H9 (cell line): ENCODE data around the gene DUSP21. TPM values are rescaled to one million over a fixed set of nuclear protein-coding genes. Genes with fewer than 3 reads are reported as not detected.

ENCODE experiments used
- DNase-seq: peaks from one replicate; pipeline ENCODE4 v3.0.0-alpha.2; 2017
- H2AFZ ChIP-seq: one replicate; pipeline ENCODE4 v1.6.1; 2013; ENCODE audit warnings: mild to moderate bottlenecking, low read length, control low read depth, moderate library complexity
- H2AK5ac ChIP-seq: 2 replicates; pipeline ENCODE4 v1.6.1; 2013; ENCODE audit warnings: low read length, control low read depth, mixed read lengths; ENCODE audit not compliant: insufficient read length
- H2BK120ac ChIP-seq: one replicate; pipeline ENCODE4 v1.6.1; 2013; ENCODE audit warnings: low read depth, mild to moderate bottlenecking, low read length, control low read depth, inconsistent platforms; ENCODE audit not compliant: poor library complexity, severe bottlenecking
- H2BK12ac ChIP-seq: 2 replicates; pipeline ENCODE4 v1.6.1; 2013; ENCODE audit warnings: low read length, control low read depth, mixed read lengths, low read depth; ENCODE audit not compliant: insufficient read length
- H2BK15ac ChIP-seq: 2 replicates; pipeline ENCODE4 v1.6.1; 2013; ENCODE audit warnings: low read depth, low read length, control low read depth
- H2BK20ac ChIP-seq: one replicate; pipeline ENCODE4 v1.6.1; 2013; ENCODE audit warnings: low read depth, mild to moderate bottlenecking, low read length, control low read depth, inconsistent platforms; ENCODE audit not compliant: poor library complexity, severe bottlenecking
- H2BK5ac ChIP-seq: 2 replicates; pipeline ENCODE4 v1.6.1; 2013; ENCODE audit warnings: low read length, control low read depth, mixed read lengths; ENCODE audit not compliant: insufficient read length
- H3K14ac ChIP-seq: 2 replicates; pipeline ENCODE4 v1.6.1; 2013; ENCODE audit warnings: low read length, control low read depth; ENCODE audit not compliant: insufficient read depth
- H3K18ac ChIP-seq: 2 replicates; pipeline ENCODE4 v1.6.1; 2013; ENCODE audit warnings: low read depth, mild to moderate bottlenecking, mixed read lengths, low read length, control low read depth; ENCODE audit not compliant: insufficient read length
- H3K23ac ChIP-seq: 2 replicates; pipeline ENCODE4 v1.6.1; 2013; ENCODE audit warnings: low read length, control low read depth, mixed read lengths, low read depth; ENCODE audit not compliant: insufficient read length
- H3K23me2 ChIP-seq: 2 replicates; pipeline ENCODE4 v1.6.1; 2013; ENCODE audit warnings: low read depth, mild to moderate bottlenecking, mixed read lengths, low read length, control low read depth; ENCODE audit not compliant: insufficient read length, poor library complexity, severe bottlenecking
- H3K27ac ChIP-seq: 2 replicates; pipeline ENCODE4 v1.5.1; 2013; ENCODE audit warnings: low read length, control low read depth, mixed read lengths, low read depth; ENCODE audit not compliant: insufficient read length
- H3K27me3 ChIP-seq: 2 replicates; pipeline ENCODE4 v1.6.1; 2013; ENCODE audit warnings: low read length, control low read depth, inconsistent platforms; ENCODE audit not compliant: insufficient read depth
- H3K4ac ChIP-seq: 2 replicates; pipeline ENCODE4 v1.6.1; 2013; ENCODE audit warnings: low read depth, mild to moderate bottlenecking, control low read depth, inconsistent platforms, low read length, moderate library complexity
- H3K4me1 ChIP-seq: 2 replicates; pipeline ENCODE4 v1.6.1; 2013; ENCODE audit warnings: low read length, control low read depth, inconsistent platforms; ENCODE audit not compliant: insufficient read depth
- H3K4me2 ChIP-seq: 2 replicates; pipeline ENCODE4 v1.6.1; 2013; ENCODE audit warnings: low read length, control low read depth, mixed read lengths; ENCODE audit not compliant: insufficient read length, insufficient read depth
- H3K56ac ChIP-seq: 2 replicates; pipeline ENCODE4 v1.6.1; 2013; ENCODE audit warnings: low read depth, mild to moderate bottlenecking, mixed read lengths, low read length, control low read depth; ENCODE audit not compliant: insufficient read length
- H3K79me1 ChIP-seq: 2 replicates; pipeline ENCODE4 v1.6.1; 2013; ENCODE audit warnings: low read depth, mild to moderate bottlenecking, moderate library complexity, low read length, control low read depth, inconsistent platforms; ENCODE audit not compliant: insufficient read depth, poor library complexity, severe bottlenecking
- H3K79me2 ChIP-seq: 2 replicates; pipeline ENCODE4 v1.6.1; 2013; ENCODE audit warnings: low read length, control low read depth, inconsistent platforms; ENCODE audit not compliant: insufficient read depth
- H3K9ac ChIP-seq: 2 replicates; pipeline ENCODE4 v1.6.1; 2013; ENCODE audit warnings: low read length, control low read depth, mixed read lengths; ENCODE audit not compliant: insufficient read length; ENCODE audit errors: extremely low read depth
- H3K9me3 ChIP-seq: one replicate; pipeline ENCODE4 v1.6.1; 2013; ENCODE audit warnings: low read depth, low read length, inconsistent platforms; ENCODE audit not compliant: control insufficient read depth
- H3T11ph ChIP-seq: one replicate; pipeline ENCODE4 v1.6.1; 2013; ENCODE audit warnings: mild to moderate bottlenecking, low read length, control low read depth, inconsistent platforms
- H4K20me1 ChIP-seq: one replicate; pipeline ENCODE4 v1.6.1; 2013; ENCODE audit not compliant: control insufficient read depth, insufficient read length, insufficient read depth
- H4K5ac ChIP-seq: 2 replicates; pipeline ENCODE4 v1.6.1; 2013; ENCODE audit warnings: low read depth, mild to moderate bottlenecking, mixed read lengths, low read length, control low read depth; ENCODE audit not compliant: insufficient read length
- H4K8ac ChIP-seq: replicated peaks from 2 replicates; pipeline ENCODE4 v1.6.1; 2013; ENCODE audit warnings: low read length, control low read depth, mixed read lengths, low read depth; ENCODE audit not compliant: insufficient read length
- H4K91ac ChIP-seq: 2 replicates; pipeline ENCODE4 v1.6.1; 2013; ENCODE audit warnings: low read depth, mild to moderate bottlenecking, moderate library complexity, mixed read lengths, low read length, control low read depth; ENCODE audit not compliant: insufficient read length
- H3K27ac Mint-ChIP-seq, 3 experiments: 2 replicates in 2 of 3; 3 replicates in 1 of 3; pipeline ENCODE4 v1.8.0; 2020 to 2021; ENCODE audit warnings: mixed read lengths in 3 of 3, mild to moderate bottlenecking in 1 of 3, moderate library complexity in 1 of 3
- H3K27me3 Mint-ChIP-seq: 2 replicates; pipeline ENCODE4 v1.8.0; 2021; ENCODE audit warnings: low read depth, mild to moderate bottlenecking, moderate library complexity, mixed read lengths
- H3K36me3 Mint-ChIP-seq, 3 experiments: 2 replicates in 2 of 3; 3 replicates in 1 of 3; pipeline ENCODE4 v1.8.0; 2020 to 2021; ENCODE audit warnings: low read depth in 3 of 3, mixed read lengths in 3 of 3; ENCODE audit not compliant: insufficient read depth in 1 of 3
- H3K4me1 Mint-ChIP-seq, 2 experiments: 2 replicates each; pipeline ENCODE4 v1.8.0; 2020; ENCODE audit warnings: mixed read lengths in 2 of 2
- H3K4me3 Mint-ChIP-seq, 2 experiments: 2 replicates in 1 of 2; 3 replicates in 1 of 2; pipeline ENCODE4 v1.8.0; 2020 to 2021; ENCODE audit warnings: mild to moderate bottlenecking in 2 of 2, mixed read lengths in 2 of 2, moderate library complexity in 1 of 2
- H3K9me3 Mint-ChIP-seq, 2 experiments: 2 replicates in 1 of 2; 3 replicates in 1 of 2; pipeline ENCODE4 v1.8.0; 2020; ENCODE audit warnings: mild to moderate bottlenecking in 2 of 2, mixed read lengths in 2 of 2, moderate library complexity in 1 of 2
- WGBS: extraction: QIAGEN DNeasy Blood & Tissue Kit; methylation state at CpG from one replicate; pipeline ENCODE4 v1.1.7; 2013; ENCODE audit warnings: missing lambda C conversion rate, low lambda C conversion rate, mixed read lengths; ENCODE audit not compliant: insufficient read length; ENCODE audit errors: extremely low coverage; 5-methylcytosine and 5-hydroxymethylcytosine counted together
- total RNA-seq: library from RNA; stranded (reverse); gene quantifications from 2 replicates; pipeline ENCODE4 v1.2.1, GENCODE V29; 2021
- TF ChIP-seq, protein P1 (sequence below): fragments of 200-600 bp; sonication (generic); conservative IDR thresholded peaks from 3 replicates; pipeline ENCODE4 v1.8.0; 2021; ENCODE audit warnings: antibody characterized with exemption, mild to moderate bottlenecking

DUSP21 gene
- total RNA-seq, 1 experiment from 2014 or later, result not detected

- Histone ChIP-seq H4K8ac (no peak within 1 kb of the TSS), H3K18ac (peak within 1 kb of the TSS; percentile 37), H2BK20ac (no peak within 1 kb of the TSS), H3K27me3 (no peaks in the 10 kb centered on the region), H3K14ac (peak within 1 kb of the TSS; percentile 44), H3K79me2 (peaks cover 7% of the 10 kb centered on the region; the same call in 1 of the 2 replicates), H2BK15ac (no peak within 1 kb of the TSS), H3K27ac (peak within 1 kb of the TSS; percentile 26), H4K5ac (no peak within 1 kb of the TSS), H3K4me1 (no peaks in the 10 kb centered on the region), H3T11ph (no peak within 1 kb of the TSS), H3K79me1 (no peaks in the 10 kb centered on the region), H3K23ac (no peak within 1 kb of the TSS), H4K91ac (peak within 1 kb of the TSS; percentile 55), H3K9me3 (peaks cover 11% of the 10 kb centered on the region), H3K9ac (peak within 1 kb of the TSS; percentile 94), H2BK12ac (no peak within 1 kb of the TSS), H2AFZ (no peak within 1 kb of the TSS), H4K20me1 (no peaks in the 10 kb centered on the region), H2BK120ac (no peak within 1 kb of the TSS), H3K23me2 (no peaks in the 10 kb centered on the region), H3K4ac (no peak within 1 kb of the TSS; the same call in none of the 2 replicates), H2BK5ac (no peak within 1 kb of the TSS), H3K4me2 (peak within 1 kb of the TSS; percentile 90), H3K56ac (no peak within 1 kb of the TSS), H2AK5ac (no peak within 1 kb of the TSS)
- peaks cover 38 to 54% of the 10 kb centered on the region in 2 experiments for H3K9me3 Mint-ChIP-seq
- no peaks in the 10 kb centered on the region for H3K27me3 Mint-ChIP-seq
- H3K4me3 Mint-ChIP-seq, result peak within 1 kb of the TSS; percentile 86 to 95
- peak within 1 kb of the TSS; percentile 93 to 98 (median 96) for H3K27ac Mint-ChIP-seq
- WGBS, result no CpG with 5 or more reads among the region's 61 CpGs
- peak; percentile 98 for DNase-seq
- H3K4me1 Mint-ChIP-seq, result peaks cover 4 to 12% of the 10 kb centered on the region in 2 experiments
- TF ChIP-seq, protein P1, sequence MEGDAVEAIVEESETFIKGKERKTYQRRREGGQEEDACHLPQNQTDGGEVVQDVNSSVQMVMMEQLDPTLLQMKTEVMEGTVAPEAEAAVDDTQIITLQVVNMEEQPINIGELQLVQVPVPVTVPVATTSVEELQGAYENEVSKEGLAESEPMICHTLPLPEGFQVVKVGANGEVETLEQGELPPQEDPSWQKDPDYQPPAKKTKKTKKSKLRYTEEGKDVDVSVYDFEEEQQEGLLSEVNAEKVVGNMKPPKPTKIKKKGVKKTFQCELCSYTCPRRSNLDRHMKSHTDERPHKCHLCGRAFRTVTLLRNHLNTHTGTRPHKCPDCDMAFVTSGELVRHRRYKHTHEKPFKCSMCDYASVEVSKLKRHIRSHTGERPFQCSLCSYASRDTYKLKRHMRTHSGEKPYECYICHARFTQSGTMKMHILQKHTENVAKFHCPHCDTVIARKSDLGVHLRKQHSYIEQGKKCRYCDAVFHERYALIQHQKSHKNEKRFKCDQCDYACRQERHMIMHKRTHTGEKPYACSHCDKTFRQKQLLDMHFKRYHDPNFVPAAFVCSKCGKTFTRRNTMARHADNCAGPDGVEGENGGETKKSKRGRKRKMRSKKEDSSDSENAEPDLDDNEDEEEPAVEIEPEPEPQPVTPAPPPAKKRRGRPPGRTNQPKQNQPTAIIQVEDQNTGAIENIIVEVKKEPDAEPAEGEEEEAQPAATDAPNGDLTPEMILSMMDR, result no peak
- peaks cover 4 to 10% (median 9%) of the 10 kb centered on the region in 3 experiments for H3K36me3 Mint-ChIP-seq
These were observed 29.1 kb downstream of the DUSP21 start, which contains the start of gene KDM6A for GRCh38 chrX:44872821-44873414. KDM6A (plus strand) TSS chrX:44873188; CDS start chrX:44873552, 364 bp downstream.
